Activated naive CD4-positive, alpha-beta T cell treated with anti-CD3 and anti-CD28 coated beads, Interleukin-2, amount 50 U/mL, for 24 hours (primary cell): Measurements from ENCODE around the gene LAD1.

Experiments used
- H3K27ac Mint-ChIP-seq: one replicate; pipeline ENCODE4 v1.8.0; 2021; ENCODE audit warnings: mild to moderate bottlenecking, mixed read lengths
- H3K27me3 Mint-ChIP-seq: one replicate; pipeline ENCODE4 v1.8.0; 2021; ENCODE audit warnings: mixed read lengths
- H3K36me3 Mint-ChIP-seq: one replicate; pipeline ENCODE4 v1.8.0; 2021; ENCODE audit warnings: mixed read lengths
- H3K4me1 Mint-ChIP-seq: one replicate; pipeline ENCODE4 v1.8.0; 2021; ENCODE audit warnings: mixed read lengths
- H3K4me3 Mint-ChIP-seq: one replicate; pipeline ENCODE4 v1.8.0; 2021; ENCODE audit warnings: mild to moderate bottlenecking, mixed read lengths
- H3K9me3 Mint-ChIP-seq: one replicate; pipeline ENCODE4 v1.8.0; 2021; ENCODE audit warnings: mixed read lengths

LAD1 gene

GRCh38 chr1:201404055-201404454 is 4.9 kb upstream of the LAD1 start:
- Mint-ChIP-seq H3K4me1 (no peaks in the 10 kb centered on the region), H3K9me3 (no peaks in the 10 kb centered on the region), H3K27me3 (peaks cover 13% of the 10 kb centered on the region), H3K36me3 (no peaks in the 10 kb centered on the region), H3K4me3 (no peak overlapping the region), H3K27ac (no peak overlapping the region)

GRCh38 chr1:201403359-201403758 is 4.2 kb upstream of the LAD1 start:
- Mint-ChIP-seq H3K4me3 (no peak overlapping the region), H3K36me3 (no peaks in the 10 kb centered on the region), H3K27ac (no peak overlapping the region), H3K27me3 (peaks cover 18% of the 10 kb centered on the region), H3K4me1 (no peaks in the 10 kb centered on the region), H3K9me3 (no peaks in the 10 kb centered on the region)

GRCh38 chr1:201401700-201402099 is 2.6 kb upstream of the LAD1 start:
- Mint-ChIP-seq H3K4me1 (no peaks in the 10 kb centered on the region), H3K9me3 (no peaks in the 10 kb centered on the region), H3K36me3 (no peaks in the 10 kb centered on the region), H3K27ac (no peak overlapping the region), H3K27me3 (peaks cover 27% of the 10 kb centered on the region), H3K4me3 (no peak overlapping the region)

GRCh38 chr1:201400852-201401230 is 1.7 kb upstream of the LAD1 start:
- H3K36me3 Mint-ChIP-seq, result no peaks in the 10 kb centered on the region
- peaks cover 33% of the 10 kb centered on the region for H3K27me3 Mint-ChIP-seq
- no peak overlapping the region for H3K4me3 Mint-ChIP-seq
- H3K27ac Mint-ChIP-seq, result no peak overlapping the region
- no peaks in the 10 kb centered on the region for H3K9me3 Mint-ChIP-seq
- no peaks in the 10 kb centered on the region for H3K4me1 Mint-ChIP-seq

- H3K36me3 Mint-ChIP-seq, result no peaks in the 10 kb centered on the region
- no peak overlapping the region for H3K27ac Mint-ChIP-seq
- peaks cover 35% of the 10 kb centered on the region for H3K27me3 Mint-ChIP-seq
- H3K4me3 Mint-ChIP-seq, result no peak overlapping the region
- no peaks in the 10 kb centered on the region for H3K9me3 Mint-ChIP-seq
- H3K4me1 Mint-ChIP-seq, result no peaks in the 10 kb centered on the region
These were observed 1.2 kb upstream of the LAD1 start for GRCh38 chr1:201400212-201400851.

GRCh38 chr1:201399352-201400126 is 415 bp upstream of the LAD1 start:
- Mint-ChIP-seq H3K36me3 (no peaks in the 10 kb centered on the region), H3K27ac (no peak overlapping the region), H3K9me3 (no peaks in the 10 kb centered on the region), H3K4me1 (no peaks in the 10 kb centered on the region), H3K27me3 (peaks cover 35% of the 10 kb centered on the region), H3K4me3 (no peak overlapping the region)

GRCh38 chr1:201397675-201398074 is 1.4 kb downstream of the LAD1 start:
- Mint-ChIP-seq H3K4me1 (no peaks in the 10 kb centered on the region), H3K9me3 (no peaks in the 10 kb centered on the region), H3K36me3 (no peaks in the 10 kb centered on the region), H3K27ac (no peak overlapping the region), H3K4me3 (no peak overlapping the region), H3K27me3 (peaks cover 38% of the 10 kb centered on the region)

- peaks cover 40% of the 10 kb centered on the region for H3K27me3 Mint-ChIP-seq
- H3K27ac Mint-ChIP-seq, result no peak overlapping the region
- no peaks in the 10 kb centered on the region for H3K4me1 Mint-ChIP-seq
- H3K9me3 Mint-ChIP-seq, result no peaks in the 10 kb centered on the region
- H3K4me3 Mint-ChIP-seq, result no peak overlapping the region
- no peaks in the 10 kb centered on the region for H3K36me3 Mint-ChIP-seq
These were observed 2.2 kb downstream of the LAD1 start for GRCh38 chr1:201396861-201397464.

GRCh38 chr1:201395936-201396335 is 3.2 kb downstream of the LAD1 start:
- Mint-ChIP-seq H3K9me3 (no peaks in the 10 kb centered on the region), H3K4me1 (no peaks in the 10 kb centered on the region), H3K27ac (no peak overlapping the region), H3K36me3 (no peaks in the 10 kb centered on the region), H3K27me3 (peaks cover 40% of the 10 kb centered on the region), H3K4me3 (no peak overlapping the region)

- Mint-ChIP-seq H3K9me3 (no peaks in the 10 kb centered on the region), H3K27me3 (peaks cover 29% of the 10 kb centered on the region), H3K4me1 (no peaks in the 10 kb centered on the region), H3K4me3 (no peak overlapping the region), H3K36me3 (no peaks in the 10 kb centered on the region), H3K27ac (no peak overlapping the region)
These were observed 4.5 kb downstream of the LAD1 start for GRCh38 chr1:201394591-201394990.

GRCh38 chr1:201393076-201393475 is 6.0 kb downstream of the LAD1 start:
- Mint-ChIP-seq H3K4me3 (no peak overlapping the region), H3K36me3 (no peaks in the 10 kb centered on the region), H3K4me1 (no peaks in the 10 kb centered on the region), H3K27me3 (peaks cover 21% of the 10 kb centered on the region), H3K9me3 (no peaks in the 10 kb centered on the region), H3K27ac (no peak overlapping the region)

GRCh38 chr1:201391651-201392511 is 7.2 kb downstream of the LAD1 start:
- Mint-ChIP-seq H3K9me3 (no peaks in the 10 kb centered on the region), H3K27me3 (peaks cover 15% of the 10 kb centered on the region), H3K4me1 (no peaks in the 10 kb centered on the region), H3K4me3 (no peak overlapping the region), H3K36me3 (no peaks in the 10 kb centered on the region), H3K27ac (peak overlapping the region; percentile 20)

GRCh38 chr1:201391225-201391624 is 7.9 kb downstream of the LAD1 start:
- Mint-ChIP-seq H3K36me3 (no peaks in the 10 kb centered on the region), H3K4me3 (no peak overlapping the region), H3K9me3 (no peaks in the 10 kb centered on the region), H3K4me1 (no peaks in the 10 kb centered on the region), H3K27me3 (peaks cover 13% of the 10 kb centered on the region), H3K27ac (no peak overlapping the region)

GRCh38 chr1:201389051-201389450 is 10.1 kb downstream of the LAD1 start:
- Mint-ChIP-seq H3K36me3 (no peaks in the 10 kb centered on the region), H3K4me3 (no peak overlapping the region), H3K9me3 (no peaks in the 10 kb centered on the region), H3K27ac (no peak overlapping the region), H3K4me1 (no peaks in the 10 kb centered on the region), H3K27me3 (peaks cover 6% of the 10 kb centered on the region)

GRCh38 chr1:201386208-201386607 is 12.9 kb downstream of the LAD1 start:
- Mint-ChIP-seq H3K4me3 (no peak overlapping the region), H3K27me3 (peaks cover 3% of the 10 kb centered on the region), H3K36me3 (no peaks in the 10 kb centered on the region), H3K4me1 (no peaks in the 10 kb centered on the region), H3K27ac (no peak overlapping the region), H3K9me3 (no peaks in the 10 kb centered on the region)
